HG03469 (cell line): Measurements from ENCODE around the gene WDR46.
A peak's percentile ranks its signal among the peaks of the same experiment; 100 is the strongest.
"Not testable (repeated sequence)": the region's sequence is repeated elsewhere in the genome, so short reads cannot be mapped to it uniquely, and the experiment has no call there.

Experiments
- ATAC-seq: cut with Tn5 transposase; IDR thresholded peaks from one replicate; pipeline ENCODE4 v1.9.1; 2021; ENCODE audit warnings: mild to moderate bottlenecking, moderate library complexity, moderate number of reproducible peaks; ENCODE audit not compliant: unreplicated experiment

The WDR46 gene

GRCh38 chr6:33288141-33288920 is 708 bp downstream of the WDR46 start:
- ATAC-seq: no peak

GRCh38 chr6:33286946-33287914 is 1.8 kb downstream of the WDR46 start:
- ATAC-seq: no peak

DNA sequence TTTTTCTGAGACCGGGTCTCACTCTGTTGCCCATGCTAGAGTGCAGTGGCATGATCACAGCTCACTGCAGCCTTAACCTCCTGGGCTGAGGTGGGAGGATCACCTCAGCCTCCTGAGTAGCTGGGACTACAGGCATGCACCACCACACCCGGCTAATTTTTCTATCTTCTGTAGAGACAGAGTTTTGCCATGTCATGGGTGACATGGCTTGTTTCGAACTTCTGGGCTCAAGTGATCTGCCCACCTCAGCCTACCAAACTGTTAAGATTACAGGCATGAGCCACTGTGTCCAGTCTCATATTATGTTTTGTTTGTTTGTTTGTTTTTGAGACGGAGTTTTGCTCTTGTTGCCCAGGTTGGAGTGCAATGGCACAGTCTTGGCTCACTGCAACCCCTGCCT is 3.8 kb downstream of the WDR46 start:
- ATAC-seq: not testable (repeated sequence)

- no peak for ATAC-seq
These were observed 8.5 kb downstream of the WDR46 start for GRCh38 chr6:33280539-33280938.

DNA sequence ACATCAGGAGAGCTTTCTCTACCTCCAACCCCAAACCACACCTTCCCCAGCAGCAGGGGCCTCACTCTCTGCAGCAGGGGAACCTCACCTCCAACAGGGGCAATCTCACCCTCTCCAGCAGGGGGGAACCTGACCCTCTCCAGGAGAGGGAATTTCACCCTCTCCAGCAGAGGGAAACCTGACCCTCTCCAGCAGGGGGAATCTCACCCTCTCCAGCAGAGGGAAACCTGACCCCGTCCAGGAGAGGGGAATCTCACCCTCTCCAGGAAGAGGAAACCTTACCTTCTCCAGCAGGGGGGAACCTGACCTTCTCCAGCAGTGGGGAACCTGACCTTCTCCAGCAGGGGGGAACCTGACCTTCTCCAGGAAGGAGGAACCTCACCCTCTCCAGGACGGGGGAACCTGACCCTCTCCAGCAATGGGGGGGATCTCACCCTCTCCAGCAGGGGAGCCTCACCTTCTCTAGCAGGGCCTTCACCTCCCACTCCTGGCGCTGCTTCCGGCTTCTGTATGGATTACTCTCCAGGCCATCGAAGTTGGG is 9.0 kb downstream of the WDR46 start:
- no peak for ATAC-seq

DNA sequence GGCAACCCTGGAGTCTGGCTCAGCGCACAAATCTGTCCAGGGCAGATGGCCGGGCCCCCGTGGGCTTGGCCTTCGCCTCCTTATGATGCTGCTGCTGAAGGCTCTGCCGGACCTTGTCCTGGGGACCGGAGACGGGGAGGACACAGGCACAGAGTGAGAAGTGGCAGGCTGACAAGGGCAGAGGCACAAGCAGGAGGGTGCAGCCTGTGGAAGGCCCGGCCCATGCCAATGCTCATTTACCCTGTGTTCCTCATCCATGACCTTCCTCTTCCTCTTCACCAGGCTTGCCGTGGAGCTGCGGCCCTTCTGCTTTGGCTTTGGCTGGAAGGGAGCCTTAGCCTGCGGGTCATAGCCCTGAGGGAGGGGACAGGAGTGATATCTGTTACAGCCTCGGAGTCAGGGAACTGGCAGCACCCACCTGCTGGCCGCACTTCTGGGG is 9.8 kb downstream of the WDR46 start:
- no peak for ATAC-seq

GRCh38 chr6:33278810-33279209 is 10.2 kb downstream of the WDR46 start:
- ATAC-seq: no peak

GRCh38 chr6:33278392-33278741 is 10.7 kb downstream of the WDR46 start:
- ATAC-seq: no peak

DNA sequence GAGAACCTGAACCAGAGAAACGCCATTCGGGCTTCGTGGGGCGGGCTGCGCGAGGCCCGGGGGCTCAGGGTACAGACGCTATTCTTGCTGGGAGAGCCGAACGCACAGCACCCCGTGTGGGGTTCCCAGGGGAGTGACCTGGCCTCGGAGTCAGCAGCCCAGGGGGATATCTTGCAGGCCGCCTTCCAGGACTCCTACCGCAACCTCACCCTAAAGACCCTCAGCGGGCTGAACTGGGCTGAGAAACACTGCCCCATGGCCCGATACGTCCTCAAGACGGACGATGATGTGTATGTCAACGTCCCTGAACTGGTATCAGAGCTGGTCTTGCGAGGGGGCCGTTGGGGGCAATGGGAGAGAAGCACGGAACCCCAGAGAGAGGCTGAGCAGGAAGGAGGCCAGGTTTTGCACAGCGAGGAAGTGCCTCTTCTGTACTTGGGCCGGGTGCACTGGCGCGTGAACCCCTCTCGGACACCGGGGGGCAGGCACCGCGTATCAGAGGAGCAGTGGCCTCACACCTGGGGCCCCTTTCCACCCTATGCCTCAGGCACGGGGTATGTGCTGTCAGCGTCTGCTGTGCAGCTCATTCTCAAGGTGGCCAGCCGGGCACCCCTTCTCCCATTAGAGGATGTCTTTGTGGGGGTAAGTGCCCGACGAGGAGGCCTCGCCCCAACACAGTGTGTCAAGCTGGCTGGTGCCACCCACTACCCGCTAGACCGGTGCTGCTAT is 11.2 kb downstream of the WDR46 start:
- ATAC-seq: no peak

DNA sequence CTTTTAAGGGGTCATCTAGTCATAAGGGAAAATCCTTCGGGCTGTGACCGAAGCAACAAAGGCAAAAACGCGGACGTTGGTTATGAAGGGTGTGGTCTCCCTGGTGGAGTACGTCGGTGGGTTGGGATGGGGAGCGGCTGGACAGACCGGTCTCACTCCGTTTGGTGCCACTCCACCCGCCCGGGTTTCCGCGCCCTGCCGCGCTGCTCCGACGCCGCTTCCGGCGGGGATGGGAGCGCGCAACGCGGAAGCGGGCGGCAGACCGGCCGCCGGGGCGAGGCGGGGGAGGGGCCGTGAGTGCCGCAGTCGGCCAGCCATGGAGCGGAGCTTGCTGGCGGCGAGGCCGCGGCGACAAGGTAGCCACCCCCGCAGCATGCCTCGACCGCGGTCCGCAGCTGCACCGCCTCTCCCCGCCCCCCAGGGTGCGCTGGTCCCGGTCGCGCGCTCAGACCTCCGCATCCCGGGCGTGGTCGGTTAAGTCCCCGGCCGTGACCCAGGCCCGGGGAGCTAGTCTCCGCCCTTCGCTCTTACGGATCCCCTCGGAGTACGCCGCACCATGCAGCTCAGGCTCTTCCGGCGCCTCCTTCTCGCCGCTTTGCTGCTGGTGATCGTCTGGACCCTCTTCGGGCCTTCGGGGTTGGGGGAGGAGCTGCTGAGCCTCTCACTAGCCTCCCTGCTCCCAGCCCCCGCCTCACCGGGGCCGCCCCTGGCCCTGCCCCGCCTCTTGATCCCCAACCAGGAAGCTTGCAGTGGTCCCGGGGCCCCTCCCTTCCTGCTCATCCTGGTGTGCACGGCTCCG is 12.0 kb downstream of the WDR46 start, which contains the start of gene B3GALT4:
TSS of gene B3GALT4 (plus strand) at position 260 of the 799 bp plus-strand sequence. CDS start at position 557, 297 bp downstream.
- ATAC-seq: no peak

- no peak for ATAC-seq
These were observed 12.5 kb downstream of the WDR46 start for GRCh38 chr6:33276581-33276863.

DNA sequence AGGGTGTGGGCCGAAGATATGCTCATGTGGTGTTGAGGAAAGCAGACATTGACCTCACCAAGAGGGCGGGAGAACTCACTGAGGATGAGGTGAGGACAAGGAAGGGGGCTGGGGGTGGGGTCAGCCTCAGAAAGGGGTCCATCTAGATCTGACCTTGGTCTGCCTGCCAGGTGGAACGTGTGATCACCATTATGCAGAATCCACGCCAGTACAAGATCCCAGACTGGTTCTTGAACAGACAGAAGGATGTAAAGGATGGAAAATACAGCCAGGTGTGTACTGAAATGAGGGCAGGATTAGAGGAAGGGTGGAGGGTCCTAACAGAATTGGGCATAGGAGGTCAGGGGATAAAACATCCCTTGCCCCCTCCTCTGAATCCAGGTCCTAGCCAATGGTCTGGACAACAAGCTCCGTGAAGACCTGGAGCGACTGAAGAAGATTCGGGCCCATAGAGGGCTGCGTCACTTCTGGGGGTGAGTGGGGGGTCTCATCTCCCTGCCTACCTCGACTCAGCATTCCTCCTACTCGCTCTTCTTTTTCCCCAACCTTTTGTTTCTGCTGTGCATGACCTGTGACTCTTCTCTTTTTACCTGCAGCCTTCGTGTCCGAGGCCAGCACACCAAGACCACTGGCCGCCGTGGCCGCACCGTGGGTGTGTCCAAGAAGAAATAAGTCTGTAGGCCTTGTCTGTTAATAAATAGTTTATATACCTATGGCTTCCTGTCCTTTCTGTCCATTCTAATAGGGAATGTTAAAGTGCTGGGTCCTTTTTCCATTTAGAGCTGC is 13.1 kb downstream of the WDR46 start:
- not testable (repeated sequence) for ATAC-seq

- ATAC-seq: no peak
These were observed 14.8 kb downstream of the WDR46 start for GRCh38 chr6:33273924-33274902.

GRCh38 chr6:33273129-33273923 is 15.7 kb downstream of the WDR46 start:
- no peak for ATAC-seq

DNA sequence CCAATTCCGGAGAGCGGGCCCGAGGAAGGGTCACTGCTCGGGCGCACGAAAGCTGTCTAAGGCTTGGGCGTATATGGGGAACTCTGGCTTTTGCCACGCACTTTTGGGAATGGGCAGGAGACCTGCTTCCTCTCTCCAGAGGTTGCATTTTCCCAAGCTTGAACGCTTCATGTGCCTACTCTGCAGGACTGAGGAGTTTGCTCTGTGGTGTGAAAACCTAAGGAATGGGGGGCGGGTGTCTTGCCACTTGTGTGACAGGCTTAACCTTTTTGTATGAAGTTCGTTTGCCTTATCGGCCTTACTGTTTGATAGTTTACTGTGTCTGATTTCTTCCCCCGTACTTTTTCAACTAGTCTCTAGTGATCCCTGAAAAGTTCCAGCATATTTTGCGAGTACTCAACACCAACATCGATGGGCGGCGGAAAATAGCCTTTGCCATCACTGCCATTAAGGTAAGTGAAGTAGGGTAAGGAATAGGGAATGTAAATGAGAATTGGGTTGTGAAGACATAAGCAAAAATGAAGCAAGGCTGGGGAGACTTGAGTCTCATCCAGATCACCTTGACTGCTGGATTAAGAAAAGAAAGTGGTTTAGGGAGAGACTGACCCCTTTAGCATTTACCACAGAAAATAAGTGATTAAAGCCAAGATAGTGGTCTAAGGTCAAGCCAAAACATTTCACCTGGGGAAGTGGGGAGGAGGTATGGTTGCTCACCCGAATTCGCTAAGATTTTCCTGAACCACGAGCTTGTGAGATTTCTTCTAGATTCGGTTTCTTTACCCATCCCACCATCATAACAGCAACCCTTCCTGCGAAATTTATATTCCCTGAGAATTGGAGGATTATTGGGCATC is 16.5 kb downstream of the WDR46 start:
- no peak for ATAC-seq

GRCh38 chr6:33271468-33272274 is 17.4 kb downstream of the WDR46 start, which contains the start of the genes RPS18 and VPS52:
Gene RPS18, plus strand, starts transcription at chr6:33272075. Its CDS starts 45 bp downstream, at chr6:33272120.
Gene VPS52, minus strand, starts transcription at chr6:33271876. Its CDS starts 201 bp downstream, at chr6:33271675.
- peak; percentile 52 for ATAC-seq
